Gastroesophageal sphincter (tissue), 3 donors: Measurements from ENCODE around the gene OFD1.

Experiments used
- CTCF ChIP-seq, 4 experiments: fragments of 200-600 bp in 2 of 4; fragments of 450-650 bp in 2 of 4; sonication (generic) in 1 of 4; IDR thresholded peaks; one replicate each; pipeline ENCODE4 v1.5.1; 2017 to 2019; ENCODE audit warnings: antibody characterized with exemption in 4 of 4, mild to moderate bottlenecking in 2 of 4, moderate library complexity in 2 of 4
- POLR2A ChIP-seq, 2 donors: fragments of 450-650 bp; IDR thresholded peaks; one replicate each; pipeline ENCODE4 v1.6.1; 2017; ENCODE audit warnings: antibody characterized with exemption in 2 of 2, mild to moderate bottlenecking in 2 of 2, moderate library complexity in 1 of 2

- no peak for TF ChIP-seq POLR2A (IDR thresholded peaks at IDR 0.05)
- TF ChIP-seq CTCF (IDR thresholded peaks at IDR 0.05): no peak
These were observed 18.1 kb downstream of the OFD1 start for GRCh38 chrX:13752646-13753045.
